ENCODE measurements around the gene MBD4. TPM values are rescaled to one million over a fixed set of nuclear protein-coding genes. Genes with fewer than 3 reads are reported as not detected.

The MBD4 gene
- total RNA-seq, 1 donor from 2014 or later: 23.3 TPM

DNA sequence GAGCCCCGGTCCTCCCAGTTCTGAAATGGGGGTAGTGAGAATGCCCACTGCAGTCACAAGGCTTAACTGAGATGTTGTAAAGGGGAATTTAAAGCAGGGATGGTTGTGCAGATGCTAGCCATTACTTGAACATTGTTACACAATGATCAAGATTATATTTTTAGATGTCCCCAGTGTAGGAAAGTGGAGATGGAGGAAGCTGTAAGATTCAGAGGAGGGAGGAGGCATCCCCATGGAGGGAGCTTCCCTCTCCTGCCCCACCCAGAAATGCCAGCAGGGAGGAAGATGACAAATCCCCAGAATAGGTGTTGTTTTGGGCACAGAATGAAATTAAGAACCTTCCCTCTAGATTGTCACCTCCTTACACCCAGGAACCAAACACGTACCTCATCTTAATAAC is 57.4 kb downstream of the MBD4 start:
- no peak for DNase-seq

Small RNA genes within 50 kb of the gene (small RNA-seq; reads per million reads assigned to genes)
- 5.3 reads per million, percentile 91 among the genes with 10 or more reads in this experiment for gene SNORA7B (ENCODE audit: low replicate concordance)

Other genes starting within 250 kb of the MBD4 start
- gene COPG1, start 190.3 kb downstream of the MBD4 start, total RNA-seq: 130 TPM
- 21.2 TPM for gene HMCES, start 161.1 kb downstream of the MBD4 start, total RNA-seq
- 0.10 TPM for gene EFCAB12, start 11.3 kb downstream of the MBD4 start, total RNA-seq
- gene IFT122, start 276 bp upstream of the MBD4 start, total RNA-seq: 51.4 TPM
- gene RHO, start 88.7 kb upstream of the MBD4 start, total RNA-seq: not detected
- gene H1-8, start 103.2 kb upstream of the MBD4 start, total RNA-seq: not detected
- 134 TPM for gene PLXND1, start 166.7 kb upstream of the MBD4 start, total RNA-seq

Measured in skin of body (tissue), 3 donors.